ENCODE results near the gene GMPS. TPM values are rescaled to one million over a fixed set of nuclear protein-coding genes. Genes with fewer than 3 reads are reported as not detected.

Gene GMPS
- total and polyA plus RNA-seq, 9 of the 15 experiments (the other 6 are each of a cell fraction or from before 2014, with no cell fraction given), result 73.7 to 282 (median 156) TPM

DNA sequence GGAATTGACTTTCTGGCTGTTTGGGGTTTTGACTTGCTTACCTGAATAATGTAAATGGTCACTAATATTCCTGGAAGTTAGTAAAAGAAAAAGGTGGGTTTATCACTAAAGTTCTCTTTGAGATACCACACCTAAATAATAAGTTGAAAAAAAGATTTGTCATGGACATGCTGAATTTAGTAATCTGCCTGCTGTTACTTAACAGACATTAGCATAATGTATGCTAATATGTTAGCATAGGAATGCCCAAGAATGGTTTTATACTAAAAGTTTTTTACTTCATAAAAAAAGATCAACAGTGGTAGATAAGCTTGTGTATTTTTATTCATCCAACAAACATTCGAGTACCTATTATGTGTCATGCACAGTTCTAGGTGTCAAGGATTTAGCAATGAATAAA lies 36.5 kb downstream of the GMPS start:
- no peak overlapping the region for H3K27ac ChIP-seq (ENCODE audit: extremely low read depth, low read depth, low read length)
- ATAC-seq, result no peak
- no peak for FAIRE-seq
- H3K9me1 ChIP-seq (ENCODE audit: control insufficient read depth, insufficient read depth, low read length), result no peaks in the 10 kb centered on the region
- DNase-seq (ENCODE audit: extremely low read depth in 1 of 4, low spot score in 3 of 4), result no peak
- CTCF ChIA-PET (ENCODE audit: low intra/inter-chr PET ratio), result no interaction called here
- peaks cover 13% of the 10 kb centered on the region for H3K79me2 ChIP-seq (ENCODE audit: control insufficient read depth, insufficient read depth, low read length)
- no peak overlapping the region for H2AFZ ChIP-seq (ENCODE audit: low read depth, low read length)
- H3K4me3 ChIP-seq, result no peak overlapping the region
- H3K9ac ChIP-seq (ENCODE audit: insufficient read depth in 1 of 2, low read depth in 2 of 2, low read length in 2 of 2), result no peak overlapping the region
- POLR2A ChIA-PET, result no interaction called here
- intact Hi-C loops (cut with micrococcal nuclease), result no loop called here
- no peaks in the 10 kb centered on the region for H3K9me3 ChIP-seq (replicated peaks; ENCODE audit: control insufficient read depth, insufficient read depth, low read depth, low read length)
- no peak overlapping the region for H3K4me2 ChIP-seq (ENCODE audit: insufficient read depth, low read length)
- H3K27me3 ChIP-seq (ENCODE audit: control insufficient read depth in 2 of 2, insufficient read depth in 2 of 2, low read length in 2 of 2), result no peaks in the 10 kb centered on the region
- no peaks in the 10 kb centered on the region; a peak in 1 of 5 replicates for H3K4me1 ChIP-seq (replicated peaks in 1 of 2; ENCODE audit: control insufficient read depth in 2 of 2, insufficient read depth in 2 of 2, low read length in 2 of 2)
- 100% methylated on average over 1 of the region's 1 CpG for WGBS (ENCODE audit: insufficient coverage, low coverage, missing lambda C conversion rate)
- no TSS peak for BruUV-seq (replicated peaks)
- in situ Hi-C loops (cut with MboI), result no loop called here
- H4K20me1 ChIP-seq (replicated peaks; ENCODE audit: control insufficient read depth, insufficient read depth, low read length), result no peaks in the 10 kb centered on the region
- peaks cover 96% of the 10 kb centered on the region for H3K36me3 ChIP-seq (ENCODE audit: control insufficient read depth, insufficient read depth, low read length)
- TF ChIP-seq SOX6 (IDR thresholded peaks at IDR 0.05) (no peak), SIN3A (IDR thresholded peaks at IDR 0.05; ENCODE audit: borderline replicate concordance in 2 of 2, control insufficient read depth in 1 of 2, low read depth in 2 of 2, low read length in 2 of 2) (no peak), ZNF408 (CRISPR knock-in tag; IDR thresholded peaks at IDR 0.05; ENCODE audit: low read depth) (no peak), XRCC3 (IDR thresholded peaks at IDR 0.05) (no peak), TCF7 (IDR thresholded peaks at IDR 0.05; ENCODE audit: borderline replicate concordance) (no peak), ZSCAN32 (CRISPR knock-in tag; IDR thresholded peaks at IDR 0.05) (no peak), HLTF (IDR thresholded peaks at IDR 0.05) (no peak), MCM7 (IDR thresholded peaks at IDR 0.05) (no peak), KDM4B (IDR thresholded peaks at IDR 0.05; ENCODE audit: borderline replicate concordance in 2 of 2, low read depth in 1 of 2) (no peak), PHF8 (IDR thresholded peaks at IDR 0.05; ENCODE audit: borderline replicate concordance, low read length) (no peak), POLR2G (IDR thresholded peaks at IDR 0.05; ENCODE audit: low read depth, low read length) (no peak), PHTF2 (CRISPR knock-in tag; IDR thresholded peaks at IDR 0.05) (no peak), SP2 (IDR thresholded peaks at IDR 0.05; ENCODE audit: extremely low read depth, low read depth, low read length, poor library complexity, severe bottlenecking) (no peak), STAG1 (CRISPR knock-in tag; IDR thresholded peaks at IDR 0.05; ENCODE audit: borderline replicate concordance) (no peak), NFATC3 (IDR thresholded peaks at IDR 0.05) (no peak)
- TF ChIP-seq, protein P1, sequence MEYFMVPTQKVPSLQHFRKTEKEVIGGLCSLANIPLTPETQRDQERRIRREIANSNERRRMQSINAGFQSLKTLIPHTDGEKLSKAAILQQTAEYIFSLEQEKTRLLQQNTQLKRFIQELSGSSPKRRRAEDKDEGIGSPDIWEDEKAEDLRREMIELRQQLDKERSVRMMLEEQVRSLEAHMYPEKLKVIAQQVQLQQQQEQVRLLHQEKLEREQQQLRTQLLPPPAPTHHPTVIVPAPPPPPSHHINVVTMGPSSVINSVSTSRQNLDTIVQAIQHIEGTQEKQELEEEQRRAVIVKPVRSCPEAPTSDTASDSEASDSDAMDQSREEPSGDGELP (CRISPR knock-in tag; IDR thresholded peaks at IDR 0.05; ENCODE audit: borderline replicate concordance), result no peak
- TF ChIP-seq, protein P2, sequence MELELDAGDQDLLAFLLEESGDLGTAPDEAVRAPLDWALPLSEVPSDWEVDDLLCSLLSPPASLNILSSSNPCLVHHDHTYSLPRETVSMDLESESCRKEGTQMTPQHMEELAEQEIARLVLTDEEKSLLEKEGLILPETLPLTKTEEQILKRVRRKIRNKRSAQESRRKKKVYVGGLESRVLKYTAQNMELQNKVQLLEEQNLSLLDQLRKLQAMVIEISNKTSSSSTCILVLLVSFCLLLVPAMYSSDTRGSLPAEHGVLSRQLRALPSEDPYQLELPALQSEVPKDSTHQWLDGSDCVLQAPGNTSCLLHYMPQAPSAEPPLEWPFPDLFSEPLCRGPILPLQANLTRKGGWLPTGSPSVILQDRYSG (tag; conservative IDR thresholded peaks at IDR 0.05; ENCODE audit: low read depth), result no peak

All from K562 (cell line).